GM20000 (cell line): Measurements from ENCODE around the gene RWDD3.

ENCODE experiments used
- DNase-seq: peaks from one replicate; pipeline ENCODE4 v3.0.0; 2012; ENCODE audit warnings: low spot score
- TF ChIP-seq, protein P1 (sequence below): IDR thresholded peaks from 2 replicates; pipeline ENCODE4 v1.5.1; 2012; ENCODE audit warnings: mild to moderate bottlenecking, control low read depth; ENCODE audit errors: extremely low read depth, missing control alignments

Gene RWDD3

DNA sequence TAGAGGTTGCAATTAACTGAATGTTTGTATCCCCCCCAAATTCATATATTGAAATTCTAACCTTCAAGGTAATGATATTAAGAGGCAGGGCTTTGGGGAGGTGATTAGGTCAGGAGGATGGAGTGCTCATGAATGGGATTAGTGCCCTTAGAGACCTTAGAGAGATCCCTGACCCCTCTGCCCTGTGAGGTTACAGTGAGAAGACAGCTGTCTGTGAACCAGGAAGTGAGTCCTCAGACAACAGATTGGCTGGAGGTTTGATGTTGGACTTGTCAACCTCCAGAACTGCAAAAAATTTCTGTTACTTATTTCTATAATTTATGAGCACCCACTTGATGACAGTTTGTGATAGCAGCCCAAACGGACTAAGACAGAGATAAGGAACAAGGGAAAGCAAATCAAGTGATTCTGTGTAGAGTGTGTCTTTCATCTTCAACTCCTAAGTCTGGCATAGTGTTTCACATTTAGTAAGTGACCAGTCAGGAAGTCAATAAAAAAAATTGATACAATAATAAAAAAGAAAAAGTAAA is 30.0 kb upstream of the RWDD3 start:
- TF ChIP-seq, protein P1, sequence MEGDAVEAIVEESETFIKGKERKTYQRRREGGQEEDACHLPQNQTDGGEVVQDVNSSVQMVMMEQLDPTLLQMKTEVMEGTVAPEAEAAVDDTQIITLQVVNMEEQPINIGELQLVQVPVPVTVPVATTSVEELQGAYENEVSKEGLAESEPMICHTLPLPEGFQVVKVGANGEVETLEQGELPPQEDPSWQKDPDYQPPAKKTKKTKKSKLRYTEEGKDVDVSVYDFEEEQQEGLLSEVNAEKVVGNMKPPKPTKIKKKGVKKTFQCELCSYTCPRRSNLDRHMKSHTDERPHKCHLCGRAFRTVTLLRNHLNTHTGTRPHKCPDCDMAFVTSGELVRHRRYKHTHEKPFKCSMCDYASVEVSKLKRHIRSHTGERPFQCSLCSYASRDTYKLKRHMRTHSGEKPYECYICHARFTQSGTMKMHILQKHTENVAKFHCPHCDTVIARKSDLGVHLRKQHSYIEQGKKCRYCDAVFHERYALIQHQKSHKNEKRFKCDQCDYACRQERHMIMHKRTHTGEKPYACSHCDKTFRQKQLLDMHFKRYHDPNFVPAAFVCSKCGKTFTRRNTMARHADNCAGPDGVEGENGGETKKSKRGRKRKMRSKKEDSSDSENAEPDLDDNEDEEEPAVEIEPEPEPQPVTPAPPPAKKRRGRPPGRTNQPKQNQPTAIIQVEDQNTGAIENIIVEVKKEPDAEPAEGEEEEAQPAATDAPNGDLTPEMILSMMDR = no peak
- DNase-seq = no peak

DNA sequence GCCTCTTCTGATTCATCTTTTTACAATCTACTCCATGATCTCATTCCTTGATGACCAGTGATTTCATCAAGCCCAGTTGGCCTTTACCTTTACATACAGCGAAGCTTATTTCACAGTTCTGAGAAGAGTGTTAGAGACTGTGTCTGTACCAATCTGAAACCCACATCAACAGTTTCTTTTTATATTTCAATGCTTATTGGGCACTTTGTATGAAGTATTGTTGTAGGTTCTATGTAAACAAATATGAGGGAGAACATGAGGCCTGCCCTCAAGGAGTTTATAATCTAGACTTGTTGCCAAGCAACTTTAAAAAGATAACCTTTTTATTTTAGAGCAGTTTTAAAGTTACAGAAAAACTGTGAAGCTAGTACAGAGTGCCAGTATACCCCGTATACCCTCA is 27.5 kb upstream of the RWDD3 start:
- TF ChIP-seq, protein P1 = no peak

GRCh38 chr1:95207223-95207935 is 26.6 kb upstream of the RWDD3 start:
- TF ChIP-seq, protein P1 = no peak
- no peak for DNase-seq

More for the DNA sequence above, 27.5 kb upstream of the RWDD3 start:
- DNase-seq = no peak

DNA sequence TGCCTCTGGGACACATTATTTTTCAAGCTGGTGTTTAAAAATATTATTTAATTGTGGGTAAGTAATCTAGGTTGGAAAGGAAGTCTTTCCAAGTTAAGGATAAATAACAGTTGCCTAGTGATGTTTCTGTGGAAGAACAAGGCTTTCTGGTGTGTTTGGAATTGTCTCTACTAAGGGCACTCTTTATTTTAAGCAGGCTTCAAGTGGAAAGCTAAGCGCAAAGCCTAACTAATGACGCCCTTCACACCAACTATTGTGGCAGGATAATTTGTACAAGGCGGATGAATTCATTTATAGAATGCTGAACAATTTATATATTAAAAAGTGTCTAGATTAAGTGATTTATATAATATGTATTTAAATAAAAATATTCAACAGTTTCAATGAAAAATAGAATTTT is 25.1 kb upstream of the RWDD3 start:
- DNase-seq = no peak
- TF ChIP-seq, protein P1 = no peak

- DNase-seq = no peak
- TF ChIP-seq, protein P1 = no peak
These were observed 24.7 kb upstream of the RWDD3 start for GRCh38 chr1:95209291-95209690.

- TF ChIP-seq, protein P1 = no peak
- DNase-seq = no peak
These were observed 17.6 kb upstream of the RWDD3 start for GRCh38 chr1:95216292-95216990.

DNA sequence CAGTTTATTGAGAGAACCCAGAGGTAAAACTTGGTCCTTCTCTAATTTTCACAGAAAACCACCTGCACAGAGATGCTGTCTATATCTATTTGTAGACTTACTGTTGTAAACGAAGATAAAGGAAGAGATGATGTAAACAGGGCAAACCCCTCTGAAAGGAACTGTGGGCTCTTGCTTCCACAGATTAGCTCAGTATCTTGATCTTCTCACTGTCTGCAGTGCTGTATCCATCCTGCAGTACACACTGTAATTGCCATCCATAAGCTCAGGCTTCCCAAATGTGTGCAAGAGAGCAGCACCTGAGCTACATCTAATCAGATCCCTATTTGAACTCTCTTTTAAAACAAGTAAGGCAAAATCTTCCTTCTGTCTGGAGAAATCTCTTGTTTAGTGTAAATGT is 16.6 kb upstream of the RWDD3 start:
- no peak for DNase-seq
- TF ChIP-seq, protein P1 = no peak
